ENCODE results near the gene COLGALT1.
A peak's percentile ranks its signal among the peaks of the same experiment; 100 is the strongest.

COLGALT1 gene

GRCh38 chr19:17534767-17535166 is 20.7 kb upstream of the COLGALT1 start:
- H3K4me3 ChIP-seq (ENCODE audit: low read depth, low read length): no peak overlapping the region
- no peak for DNase-seq (ENCODE audit: low read depth)
- TF ChIP-seq, protein P1, sequence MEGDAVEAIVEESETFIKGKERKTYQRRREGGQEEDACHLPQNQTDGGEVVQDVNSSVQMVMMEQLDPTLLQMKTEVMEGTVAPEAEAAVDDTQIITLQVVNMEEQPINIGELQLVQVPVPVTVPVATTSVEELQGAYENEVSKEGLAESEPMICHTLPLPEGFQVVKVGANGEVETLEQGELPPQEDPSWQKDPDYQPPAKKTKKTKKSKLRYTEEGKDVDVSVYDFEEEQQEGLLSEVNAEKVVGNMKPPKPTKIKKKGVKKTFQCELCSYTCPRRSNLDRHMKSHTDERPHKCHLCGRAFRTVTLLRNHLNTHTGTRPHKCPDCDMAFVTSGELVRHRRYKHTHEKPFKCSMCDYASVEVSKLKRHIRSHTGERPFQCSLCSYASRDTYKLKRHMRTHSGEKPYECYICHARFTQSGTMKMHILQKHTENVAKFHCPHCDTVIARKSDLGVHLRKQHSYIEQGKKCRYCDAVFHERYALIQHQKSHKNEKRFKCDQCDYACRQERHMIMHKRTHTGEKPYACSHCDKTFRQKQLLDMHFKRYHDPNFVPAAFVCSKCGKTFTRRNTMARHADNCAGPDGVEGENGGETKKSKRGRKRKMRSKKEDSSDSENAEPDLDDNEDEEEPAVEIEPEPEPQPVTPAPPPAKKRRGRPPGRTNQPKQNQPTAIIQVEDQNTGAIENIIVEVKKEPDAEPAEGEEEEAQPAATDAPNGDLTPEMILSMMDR (conservative IDR thresholded peaks at IDR 0.05; ENCODE audit: low read depth, low read length): no peak

DNA sequence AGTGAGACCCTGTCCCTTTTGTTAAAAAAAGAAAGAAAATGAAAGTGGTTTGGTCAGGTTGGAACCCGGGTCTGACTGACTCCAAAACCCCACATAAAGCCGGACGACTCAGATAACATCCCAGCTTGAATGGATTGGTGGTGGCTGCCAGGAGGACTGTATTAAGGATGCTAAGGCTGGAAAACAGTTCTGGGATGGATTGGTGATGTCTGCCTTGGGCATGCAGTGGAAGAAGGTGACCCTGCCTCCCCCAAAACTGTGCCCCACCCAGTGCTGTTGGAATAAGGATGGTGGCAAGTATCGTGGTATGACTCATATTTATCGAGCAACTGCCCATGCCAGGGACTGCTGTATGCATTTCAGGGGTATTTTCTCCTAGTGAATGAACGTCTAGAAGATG is 18.5 kb upstream of the COLGALT1 start:
- TF ChIP-seq, protein P1 (conservative IDR thresholded peaks at IDR 0.05; ENCODE audit: low read depth, low read length): no peak
- no peak overlapping the region for H3K4me3 ChIP-seq (ENCODE audit: low read depth, low read length)
- no peak for DNase-seq (ENCODE audit: low read depth)

DNA sequence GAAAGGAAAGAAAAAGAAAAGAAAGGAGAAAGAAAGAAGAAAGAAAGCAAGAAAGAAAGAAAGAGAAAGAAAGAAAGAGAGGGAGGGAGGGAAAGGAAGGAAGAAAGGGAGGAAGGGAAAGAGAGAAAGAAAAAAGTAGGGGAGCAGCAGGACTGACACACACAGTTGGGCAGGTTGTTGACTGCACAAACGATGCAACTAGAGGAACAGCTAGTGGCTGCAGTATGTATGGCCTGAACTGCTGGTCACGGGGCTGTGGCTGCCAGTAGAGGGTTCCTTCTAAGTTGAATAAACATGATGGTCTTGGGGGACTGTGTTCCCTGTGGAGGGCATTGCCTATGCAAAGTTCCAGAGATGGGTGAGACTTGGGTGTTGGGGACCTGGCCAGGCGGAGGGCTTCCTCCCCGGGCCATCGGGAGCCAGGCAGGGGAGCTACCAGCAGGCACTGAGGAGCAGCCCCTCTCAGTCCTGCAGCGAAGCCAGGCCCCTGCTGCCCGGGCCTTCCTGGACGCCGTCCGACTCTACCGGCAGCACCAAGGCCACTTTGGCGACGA is 16.7 kb upstream of the COLGALT1 start:
- H3K4me3 ChIP-seq (ENCODE audit: low read depth, low read length): peak overlapping the region; percentile 58
- TF ChIP-seq, protein P1 (conservative IDR thresholded peaks at IDR 0.05; ENCODE audit: low read depth, low read length): no peak
- DNase-seq (ENCODE audit: low read depth): no peak

GRCh38 chr19:17539238-17540117 is 16.0 kb upstream of the COLGALT1 start:
- H3K4me3 ChIP-seq (ENCODE audit: low read depth, low read length): peak overlapping the region; percentile 58
- TF ChIP-seq, protein P1 (conservative IDR thresholded peaks at IDR 0.05; ENCODE audit: low read depth, low read length): peak; percentile 47
- peak; percentile 97 for DNase-seq (ENCODE audit: low read depth)

DNA sequence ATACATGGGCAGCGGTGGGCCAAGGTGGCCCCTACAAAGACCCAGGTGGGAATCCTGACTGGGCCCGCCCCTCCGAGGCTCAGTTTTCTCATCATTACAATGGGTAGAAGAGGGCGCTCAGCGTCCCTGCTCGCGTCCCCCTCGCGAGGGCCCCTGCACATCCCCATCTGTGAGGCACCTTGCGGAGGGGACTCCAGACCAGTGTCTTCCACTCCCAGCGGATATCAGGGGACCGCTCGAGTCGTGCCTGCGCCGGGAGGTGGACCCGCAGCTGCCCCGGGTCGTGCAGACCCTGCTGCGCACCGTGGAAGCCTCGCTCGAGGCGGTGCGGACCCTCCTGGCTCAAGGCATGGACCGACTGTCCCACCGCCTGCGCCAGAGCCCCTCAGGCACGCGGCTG is 15.3 kb upstream of the COLGALT1 start:
- no peak overlapping the region for H3K4me3 ChIP-seq (ENCODE audit: low read depth, low read length)
- DNase-seq (ENCODE audit: low read depth): no peak
- TF ChIP-seq, protein P1 (conservative IDR thresholded peaks at IDR 0.05; ENCODE audit: low read depth, low read length): no peak

- TF ChIP-seq, protein P1 (conservative IDR thresholded peaks at IDR 0.05; ENCODE audit: low read depth, low read length): no peak
- no peak overlapping the region for H3K4me3 ChIP-seq (ENCODE audit: low read depth, low read length)
- DNase-seq (ENCODE audit: low read depth): no peak
These were observed 14.2 kb upstream of the COLGALT1 start for GRCh38 chr19:17541184-17541759.

All from choroid plexus epithelial cell (primary cell).